Adrenal gland (tissue), 5 donors: ENCODE results near the gene PHACTR2.

Experiments used
- POLR2A ChIP-seq, 2 donors: fragments of 450-650 bp; IDR thresholded peaks; one replicate each; pipeline ENCODE4 v1.6.1; 2017; ENCODE audit warnings: antibody characterized with exemption in 2 of 2, mild to moderate bottlenecking in 2 of 2, moderate library complexity in 1 of 2
- TF ChIP-seq, protein P1 (sequence below), 6 experiments: fragments of 450-650 bp in 4 of 6; fragments of 200-600 bp in 2 of 6; sonication (generic) in 1 of 6; IDR thresholded peaks; 1 replicate in 5 of 6; 2 replicates in 1 of 6; pipeline versions ENCODE4 v1.5.1 to v1.8.0; 2016 to 2021; ENCODE audit warnings: antibody characterized with exemption in 6 of 6, mild to moderate bottlenecking in 2 of 6, moderate library complexity in 1 of 6
- donor health status: DM: no; HTN: no; CAD: no.

GRCh38 chr6:143740213-143740612, 62.4 kb downstream of the PHACTR2 start:
- TF ChIP-seq, protein P1, sequence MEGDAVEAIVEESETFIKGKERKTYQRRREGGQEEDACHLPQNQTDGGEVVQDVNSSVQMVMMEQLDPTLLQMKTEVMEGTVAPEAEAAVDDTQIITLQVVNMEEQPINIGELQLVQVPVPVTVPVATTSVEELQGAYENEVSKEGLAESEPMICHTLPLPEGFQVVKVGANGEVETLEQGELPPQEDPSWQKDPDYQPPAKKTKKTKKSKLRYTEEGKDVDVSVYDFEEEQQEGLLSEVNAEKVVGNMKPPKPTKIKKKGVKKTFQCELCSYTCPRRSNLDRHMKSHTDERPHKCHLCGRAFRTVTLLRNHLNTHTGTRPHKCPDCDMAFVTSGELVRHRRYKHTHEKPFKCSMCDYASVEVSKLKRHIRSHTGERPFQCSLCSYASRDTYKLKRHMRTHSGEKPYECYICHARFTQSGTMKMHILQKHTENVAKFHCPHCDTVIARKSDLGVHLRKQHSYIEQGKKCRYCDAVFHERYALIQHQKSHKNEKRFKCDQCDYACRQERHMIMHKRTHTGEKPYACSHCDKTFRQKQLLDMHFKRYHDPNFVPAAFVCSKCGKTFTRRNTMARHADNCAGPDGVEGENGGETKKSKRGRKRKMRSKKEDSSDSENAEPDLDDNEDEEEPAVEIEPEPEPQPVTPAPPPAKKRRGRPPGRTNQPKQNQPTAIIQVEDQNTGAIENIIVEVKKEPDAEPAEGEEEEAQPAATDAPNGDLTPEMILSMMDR (IDR thresholded peaks at IDR 0.05), result no peak
- TF ChIP-seq POLR2A (IDR thresholded peaks at IDR 0.05), result no peak
